Hepatocyte (in vitro differentiated cells): ENCODE data around the gene PRKAA1. TPM values are rescaled to one million over a fixed set of nuclear protein-coding genes. Genes with fewer than 3 reads are reported as not detected.
"Not testable (repeated sequence)": the region's sequence is repeated elsewhere in the genome, so short reads cannot be mapped to it uniquely, and the experiment has no call there.

ENCODE experiments used
- DNase-seq: peaks from one replicate; pipeline ENCODE4 v3.0.0-alpha.2; 2016; ENCODE audit warnings: low spot score
- H2AFZ ChIP-seq: fragments of 200-600 bp; sonication (generic); 2 replicates; pipeline ENCODE4 v1.6.0; 2016; ENCODE audit warnings: antibody characterized with exemption, mild to moderate bottlenecking
- H3K27ac ChIP-seq: fragments of 200-600 bp; sonication (generic); 2 replicates; pipeline ENCODE4 v1.5.1; 2016; ENCODE audit warnings: mild to moderate bottlenecking
- H3K27me3 ChIP-seq: fragments of 200-600 bp; sonication (generic); 2 replicates; pipeline ENCODE4 v1.6.1; 2016
- H3K36me3 ChIP-seq: fragments of 200-600 bp; sonication (generic); replicated peaks from 2 replicates; pipeline ENCODE4 v1.5.1; 2016; ENCODE audit warnings: low read depth; ENCODE audit not compliant: insufficient read depth
- H3K4me1 ChIP-seq: fragments of 200-600 bp; sonication (generic); 2 replicates; pipeline ENCODE4 v1.5.1; 2016; ENCODE audit warnings: mild to moderate bottlenecking, moderate library complexity; ENCODE audit not compliant: insufficient read depth
- H3K4me2 ChIP-seq: fragments of 200-600 bp; sonication (generic); 2 replicates; pipeline ENCODE4 v1.6.0; 2016
- H3K4me3 ChIP-seq: fragments of 200-600 bp; sonication (generic); 2 replicates; pipeline ENCODE4 v1.5.1; 2016; ENCODE audit warnings: mild to moderate bottlenecking
- H3K79me2 ChIP-seq: fragments of 200-600 bp; sonication (generic); 2 replicates; pipeline ENCODE4 v1.6.0; 2017; ENCODE audit warnings: mild to moderate bottlenecking
- H3K9me2 ChIP-seq: fragments of 200-600 bp; sonication (generic); replicated peaks from 2 replicates; pipeline ENCODE4 v1.6.0; 2017; ENCODE audit warnings: mild to moderate bottlenecking; ENCODE audit not compliant: insufficient read depth
- H3K9me3 ChIP-seq: fragments of 200-600 bp; sonication (generic); 2 replicates; pipeline ENCODE4 v1.5.1; 2016; ENCODE audit warnings: low read depth, mild to moderate bottlenecking
- H4K20me1 ChIP-seq: fragments of 200-600 bp; sonication (generic); 2 replicates; pipeline ENCODE4 v1.6.0; 2016; ENCODE audit warnings: mild to moderate bottlenecking; ENCODE audit not compliant: insufficient read depth, poor library complexity, severe bottlenecking
- CTCF ChIP-seq: fragments of 200-600 bp; sonication (generic); IDR thresholded peaks from 2 replicates; pipeline ENCODE4 v1.5.1; 2016; ENCODE audit warnings: antibody characterized with exemption, mild to moderate bottlenecking; ENCODE audit not compliant: poor library complexity
- EZH2 ChIP-seq: fragments of 200-600 bp; sonication (generic); IDR thresholded peaks from 2 replicates; pipeline ENCODE4 v1.6.1; 2016; ENCODE audit warnings: antibody characterized with exemption, mild to moderate bottlenecking, borderline replicate concordance
- EZH2phosphoT487 ChIP-seq: fragments of 200-600 bp; sonication (generic); IDR thresholded peaks from one replicate; pipeline ENCODE4 v1.6.1; 2018; ENCODE audit warnings: antibody characterized with exemption, mild to moderate bottlenecking, low read depth, moderate library complexity; ENCODE audit not compliant: unreplicated experiment, severe bottlenecking
- WGBS: methylation state at CpG from one replicate; pipeline ENCODE4 v1.1.6; 2016; ENCODE audit warnings: low lambda C conversion rate; ENCODE audit errors: missing lambda C conversion rate; 5-methylcytosine and 5-hydroxymethylcytosine counted together
- polyA plus RNA-seq: library from polyadenylated mRNA; unstranded; fragments of >200 nt; fragmentation: Nextera tagmentation; extraction: Ambion mirVana; gene quantifications from 2 replicates; pipeline ENCODE4 v1.2.1, GENCODE V29; 2016
- total RNA-seq: library from RNA; depleted of rRNA; stranded (reverse); fragments of >200 nt; gene quantifications from 2 replicates; pipeline ENCODE4 v1.2.3, GENCODE V29; 2014

The PRKAA1 gene
- total and polyA plus RNA-seq, 2 experiments from 2014 or later, result 25.7 to 90.4 TPM

GRCh38 chr5:40827188-40827977 is 29.2 kb upstream of the PRKAA1 start:
- peaks cover 26% of the 10 kb centered on the region for H3K79me2 ChIP-seq

GRCh38 chr5:40826489-40827187 is 28.5 kb upstream of the PRKAA1 start:
- H3K4me3 ChIP-seq, result no peak overlapping the region
- no peak for DNase-seq
- H3K79me2 ChIP-seq, result peaks cover 18% of the 10 kb centered on the region
- peaks cover 12% of the 10 kb centered on the region for H4K20me1 ChIP-seq
- H3K27ac ChIP-seq, result no peak overlapping the region
- no peak overlapping the region for H2AFZ ChIP-seq
- TF ChIP-seq EZH2phosphoT487, result no peak
- no peak for TF ChIP-seq EZH2
- no peak for TF ChIP-seq CTCF
- H3K9me3 ChIP-seq, result no peaks in the 10 kb centered on the region
- H3K27me3 ChIP-seq, result no peaks in the 10 kb centered on the region
- no peaks in the 10 kb centered on the region for H3K4me1 ChIP-seq
- H3K9me2 ChIP-seq, result no peaks in the 10 kb centered on the region
- H3K36me3 ChIP-seq, result peaks cover 4% of the 10 kb centered on the region
- 97% methylated on average over 5 of the region's 5 CpGs for WGBS
- no peak overlapping the region for H3K4me2 ChIP-seq

More at GRCh38 chr5:40827188-40827977, 29.2 kb upstream of the PRKAA1 start:
- peaks cover 6% of the 10 kb centered on the region for H3K4me1 ChIP-seq
- no peaks in the 10 kb centered on the region for H3K27me3 ChIP-seq
- peaks cover 4% of the 10 kb centered on the region for H3K36me3 ChIP-seq
- H3K4me3 ChIP-seq, result no peak overlapping the region
- no peaks in the 10 kb centered on the region for H3K9me2 ChIP-seq
- no peak overlapping the region for H2AFZ ChIP-seq
- TF ChIP-seq CTCF (no peak), EZH2 (no peak), EZH2phosphoT487 (no peak)
- H3K4me2 ChIP-seq, result no peak overlapping the region
- H4K20me1 ChIP-seq, result peaks cover 17% of the 10 kb centered on the region
- H3K9me3 ChIP-seq, result no peaks in the 10 kb centered on the region
- no peak for DNase-seq
- H3K27ac ChIP-seq, result no peak overlapping the region
- WGBS, result 93% methylated on average over 14 of the region's 14 CpGs

GRCh38 chr5:40825461-40826043 is 27.4 kb upstream of the PRKAA1 start:
- 91% methylated on average over 11 of the region's 11 CpGs for WGBS
- not testable (repeated sequence) for H4K20me1 ChIP-seq, H3K36me3 ChIP-seq

DNA sequence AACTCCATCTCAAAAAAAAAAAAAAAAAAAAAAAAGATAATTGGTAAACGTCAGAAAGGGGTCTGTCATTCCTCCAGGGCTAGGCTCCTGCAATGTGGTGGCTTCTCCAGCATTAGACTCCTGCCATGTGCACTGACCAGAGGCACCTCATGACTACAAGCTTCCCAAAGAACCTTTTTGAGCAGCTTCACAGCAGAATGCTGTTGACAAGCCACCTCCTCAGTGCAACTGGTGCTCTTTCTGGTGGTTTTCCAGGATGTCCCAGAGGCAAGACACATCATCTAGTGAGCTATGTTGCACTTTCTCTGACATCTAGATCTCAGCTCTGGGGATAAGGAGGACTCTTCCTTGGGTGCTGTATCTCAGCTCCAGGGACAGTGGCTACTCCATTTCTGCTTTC is 25.3 kb upstream of the PRKAA1 start:
- DNase-seq, result no peak

More at GRCh38 chr5:40825461-40826043, 27.4 kb upstream of the PRKAA1 start:
- H3K4me3 ChIP-seq, H3K27me3 ChIP-seq, H3K79me2 ChIP-seq, H3K27ac ChIP-seq, DNase-seq, H3K9me3 ChIP-seq, H3K9me2 ChIP-seq, H3K4me1 ChIP-seq, H3K4me2 ChIP-seq, H2AFZ ChIP-seq: not testable (repeated sequence)

More for the DNA sequence above, 25.3 kb upstream of the PRKAA1 start:
- Histone ChIP-seq H3K4me3 (no peak overlapping the region), H4K20me1 (no peaks in the 10 kb centered on the region), H3K4me1 (no peaks in the 10 kb centered on the region), H3K4me2 (no peak overlapping the region), H3K9me2 (no peaks in the 10 kb centered on the region), H2AFZ (no peak overlapping the region), H3K36me3 (no peaks in the 10 kb centered on the region), H3K9me3 (no peaks in the 10 kb centered on the region), H3K27me3 (no peaks in the 10 kb centered on the region), H3K79me2 (no peaks in the 10 kb centered on the region), H3K27ac (no peak overlapping the region)
- TF ChIP-seq EZH2phosphoT487 (no peak), EZH2 (no peak), CTCF (no peak)
- 69% methylated on average over 1 of the region's 1 CpG for WGBS
